IMR-90 (cell line): ENCODE measurements around the gene PARD3. TPM values are rescaled to one million over a fixed set of nuclear protein-coding genes. Genes with fewer than 3 reads are reported as not detected.

Experiments used
- ATAC-seq: fragments of 200-7000 bp; cut with Tn5 transposase; 2 replicates; pipeline ENCODE4 v1.9.1; 2020; ENCODE audit warnings: low read depth, mild to moderate bottlenecking, moderate library complexity
- BruUV-seq: library from RNA; stranded (reverse); fragments of 400-500 nt; replicated peaks from 2 replicates; lab custom pipeline; 2021; lab: Mats Ljungman, UMichigan
- CTCF ChIA-PET: fragments of 300-600 bp; formaldehyde crosslinking; extraction: SDS; loops from one replicate; lab custom pipeline; 2021; ENCODE audit warnings: antibody characterized with exemption; lab: Yijun Ruan, JAX
- POLR2A ChIA-PET: fragments of 300-600 bp; sonication (Branson Sonifier 250); formaldehyde crosslinking; loops from one replicate; lab custom pipeline; 2022; ENCODE audit warnings: antibody characterized with exemption; ENCODE audit not compliant: unreplicated experiment; lab: Charles Lee
- DNase-seq: peaks from one replicate; pipeline ENCODE4 v3.0.0; 2013
- H2AFZ ChIP-seq: replicated peaks from 2 replicates; pipeline ENCODE3; 2013; ENCODE audit warnings: low read length, mild to moderate bottlenecking; ENCODE audit not compliant: poor library complexity
- H2AK5ac ChIP-seq: 2 replicates; pipeline ENCODE4 v1.6.1; 2013; ENCODE audit warnings: low read depth, low read length, inconsistent platforms
- H2AK9ac ChIP-seq: replicated peaks from 2 replicates; pipeline ENCODE3; 2013; ENCODE audit warnings: mild to moderate bottlenecking, low read depth, low read length, moderate library complexity; ENCODE audit not compliant: poor library complexity
- H2BK120ac ChIP-seq: 2 replicates; pipeline ENCODE4 v1.6.1; 2013; ENCODE audit warnings: low read depth, low read length, inconsistent platforms
- H2BK15ac ChIP-seq: 3 replicates; pipeline ENCODE4 v1.6.1; 2013; ENCODE audit warnings: low read depth, low read length, inconsistent platforms
- H2BK20ac ChIP-seq: 2 replicates; pipeline ENCODE4 v1.6.1; 2013; ENCODE audit warnings: low read depth, mild to moderate bottlenecking, inconsistent platforms, low read length, moderate library complexity
- H2BK5ac ChIP-seq: 2 replicates; pipeline ENCODE4 v1.6.1; 2013; ENCODE audit warnings: mild to moderate bottlenecking, low read depth, low read length, inconsistent platforms; ENCODE audit not compliant: poor library complexity, severe bottlenecking
- H3K14ac ChIP-seq: replicated peaks from 2 replicates; pipeline ENCODE4 v1.6.1; 2013; ENCODE audit warnings: low read depth, low read length, inconsistent platforms
- H3K18ac ChIP-seq: 2 replicates; pipeline ENCODE4 v1.6.1; 2013; ENCODE audit warnings: low read depth, low read length, control low read depth
- H3K23ac ChIP-seq: 2 replicates; pipeline ENCODE4 v1.6.1; 2013; ENCODE audit warnings: low read depth, low read length, inconsistent platforms
- H3K27ac ChIP-seq: 2 replicates; pipeline ENCODE4 v1.5.1; 2013; ENCODE audit warnings: mild to moderate bottlenecking, control low read depth, low read length; ENCODE audit not compliant: insufficient read depth
- H3K27me3 ChIP-seq: 2 replicates; pipeline ENCODE4 v1.6.1; 2013; ENCODE audit warnings: low read length; ENCODE audit not compliant: control insufficient read depth, insufficient read depth
- H3K36me3 ChIP-seq: 2 replicates; pipeline ENCODE4 v1.6.1; 2013; ENCODE audit warnings: low read length, mixed read lengths; ENCODE audit not compliant: control insufficient read depth, insufficient read depth
- H3K4ac ChIP-seq: 2 replicates; pipeline ENCODE4 v1.6.1; 2013; ENCODE audit warnings: low read depth, low read length, inconsistent platforms
- H3K4me1 ChIP-seq: 2 replicates; pipeline ENCODE4 v1.6.1; 2013; ENCODE audit warnings: low read length, mixed read lengths; ENCODE audit not compliant: control insufficient read depth, insufficient read depth
- H3K4me2 ChIP-seq: 2 replicates; pipeline ENCODE4 v1.6.1; 2013; ENCODE audit warnings: low read depth, mild to moderate bottlenecking, control low read depth, low read length, moderate library complexity
- H3K4me3 ChIP-seq: 2 replicates; pipeline ENCODE4 v1.5.1; 2013; ENCODE audit warnings: low read depth, mild to moderate bottlenecking, control low read depth, low read length, moderate library complexity; ENCODE audit not compliant: insufficient read depth
- H3K56ac ChIP-seq: 2 replicates; pipeline ENCODE4 v1.6.1; 2013; ENCODE audit warnings: low read length, inconsistent platforms; ENCODE audit not compliant: insufficient read depth; ENCODE audit errors: extremely low read depth
- H3K79me1 ChIP-seq, 2 experiments: 2 replicates each; pipeline ENCODE4 v1.6.1; 2013; ENCODE audit warnings: low read length in 2 of 2, inconsistent platforms in 1 of 2, low read depth in 1 of 2
- H3K9ac ChIP-seq: 2 replicates; pipeline ENCODE4 v1.6.1; 2013; ENCODE audit warnings: low read depth, low read length, control low read depth
- H3K9me1 ChIP-seq: 2 replicates; pipeline ENCODE4 v1.6.1; 2013; ENCODE audit warnings: low read length, inconsistent platforms; ENCODE audit not compliant: insufficient read depth
- H3K9me3 ChIP-seq: 2 replicates; pipeline ENCODE4 v1.6.1; 2013; ENCODE audit warnings: low read length; ENCODE audit not compliant: control insufficient read depth, insufficient read depth
- H4K20me1 ChIP-seq: 2 replicates; pipeline ENCODE4 v1.6.1; 2013; ENCODE audit warnings: low read length, inconsistent platforms; ENCODE audit not compliant: insufficient read depth
- H4K5ac ChIP-seq: 2 replicates; pipeline ENCODE4 v1.6.1; 2013; ENCODE audit warnings: mild to moderate bottlenecking, low read depth, low read length, control low read depth
- H4K8ac ChIP-seq, 2 experiments: 2 replicates each; pipeline ENCODE4 v1.6.1; 2013; ENCODE audit warnings: low read depth in 2 of 2, low read length in 2 of 2, control low read depth in 1 of 2, inconsistent platforms in 1 of 2
- H4K91ac ChIP-seq: 2 replicates; pipeline ENCODE4 v1.6.1; 2013; ENCODE audit warnings: low read depth, low read length, inconsistent platforms; ENCODE audit not compliant: insufficient read depth
- BHLHE40 ChIP-seq: fragments of 150-350 bp; IDR thresholded peaks from 2 replicates; pipeline ENCODE4 v1.6.1; 2016; ENCODE audit warnings: mild to moderate bottlenecking, low read depth, low read length
- CEBPB ChIP-seq: IDR thresholded peaks from 2 replicates; pipeline ENCODE4 v1.6.1; 2012; ENCODE audit warnings: low read depth, low read length, improper control_type of control experiment
- CHD1 ChIP-seq: IDR thresholded peaks from 2 replicates; pipeline ENCODE4 v1.6.1; 2012; ENCODE audit warnings: low read depth, low read length, improper control_type of control experiment
- MAZ ChIP-seq: IDR thresholded peaks from 2 replicates; pipeline ENCODE4 v1.6.1; 2012; ENCODE audit warnings: low read depth, mild to moderate bottlenecking, low read length, improper control_type of control experiment, moderate library complexity, borderline replicate concordance
- MXI1 ChIP-seq: IDR thresholded peaks from 2 replicates; pipeline ENCODE4 v1.6.1; 2012; ENCODE audit warnings: low read depth, mild to moderate bottlenecking, low read length, moderate library complexity, borderline replicate concordance
- POLR2A ChIP-seq: IDR thresholded peaks from 2 replicates; pipeline ENCODE4 v1.6.1; 2012; ENCODE audit warnings: mild to moderate bottlenecking, low read depth, low read length
- RCOR1 ChIP-seq: IDR thresholded peaks from 2 replicates; pipeline ENCODE4 v1.6.1; 2012; ENCODE audit warnings: mild to moderate bottlenecking, low read length, improper control_type of control experiment; ENCODE audit not compliant: insufficient replicate concordance
- WGBS, 2 experiments: methylation state at CpG; one replicate each; pipeline versions ENCODE4 v1.1.5 to v1.1.7; 2013; ENCODE audit warnings: missing lambda C conversion rate in 2 of 2; ENCODE audit not compliant: insufficient read length in 1 of 2; ENCODE audit errors: extremely low coverage in 2 of 2; 5-methylcytosine and 5-hydroxymethylcytosine counted together
- dilution Hi-C: fragments of 300-500 bp; cut with HindIII; formaldehyde crosslinking; loops from one replicate; pipeline ENCODE4 v1.14.3; 2018; ENCODE audit warnings: low sequenced_read_pairs; ENCODE audit not compliant: unreplicated experiment
- in situ Hi-C: fragments of 300-500 bp; cut with MboI; formaldehyde crosslinking; loops from 3 replicates; pipeline ENCODE4 v1.14.3; 2019; ENCODE audit warnings: low sequenced_read_pairs, inconsistent platforms, mixed read lengths
- intact Hi-C: fragments of 100-400 bp; cut with micrococcal nuclease; formaldehyde crosslinking; loops from 2 replicates; pipeline ENCODE4 v1.10.0; 2022
- polyA plus RNA-seq, 3 experiments: library from polyadenylated mRNA; depleted of rRNA; stranded (reverse); fragments of >200 nt; gene quantifications; 2 replicates each; pipeline ENCODE4 v1.2.3, GENCODE V29; 2012; ENCODE audit warnings: low replicate concordance in 1 of 3
- total RNA-seq: library from RNA; depleted of rRNA; stranded (reverse); fragments of >200 nt; gene quantifications from 2 replicates; pipeline ENCODE4 v1.2.3, GENCODE V29; 2012
- TF ChIP-seq, protein P1 (sequence below): fragments of 150-350 bp; IDR thresholded peaks from 2 replicates; pipeline ENCODE4 v1.6.1; 2016; ENCODE audit warnings: low read depth, mild to moderate bottlenecking, low read length, moderate library complexity, borderline replicate concordance
- TF ChIP-seq, protein P2 (sequence below): conservative IDR thresholded peaks from 2 replicates; pipeline ENCODE4 v1.5.1; 2012; ENCODE audit warnings: mild to moderate bottlenecking, low read depth, low read length, improper control_type of control experiment
- TF ChIP-seq, protein P3 (sequence below): fragments of 150-350 bp; IDR thresholded peaks from 2 replicates; pipeline ENCODE4 v1.6.1; 2017; ENCODE audit warnings: mild to moderate bottlenecking, antibody characterized with exemption, low read length, low read depth

PARD3 gene
- total and polyA plus RNA-seq, 2 of the 4 experiments (the other 2 are of a cell fraction): 14.6 to 37.5 TPM

DNA sequence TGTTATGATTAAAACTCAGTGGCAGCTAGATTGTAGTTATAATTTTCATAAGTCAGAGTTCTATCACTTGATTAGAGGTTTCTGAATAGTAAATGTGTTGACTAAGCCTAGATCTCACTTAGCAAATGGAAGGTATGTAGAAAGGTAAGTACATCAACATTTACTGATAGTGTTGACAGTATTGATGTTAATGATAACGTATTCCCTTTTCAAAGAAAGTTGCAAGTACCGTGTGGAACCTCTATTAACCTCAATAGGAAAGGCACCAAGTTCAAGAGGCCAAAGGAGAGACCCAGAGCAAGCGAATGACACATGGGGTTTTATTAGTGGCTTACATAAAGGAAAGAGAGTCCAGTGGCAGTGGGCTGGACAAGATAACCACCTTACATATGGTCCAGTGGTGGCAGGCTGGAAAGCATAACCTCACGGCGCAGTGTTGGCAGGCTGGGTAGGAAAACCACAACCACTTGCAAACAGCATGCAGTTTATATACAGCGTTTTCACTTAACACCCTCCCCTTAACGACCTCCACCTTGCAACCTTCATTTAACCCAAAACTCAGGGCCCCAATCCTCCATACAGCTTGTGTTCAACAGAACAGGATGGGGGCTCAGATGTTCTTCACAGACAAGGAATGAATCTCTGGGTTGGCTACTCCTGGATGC is 611.0 kb downstream of the PARD3 start:
- H4K20me1 ChIP-seq: no peaks in the 10 kb centered on the region
- dilution Hi-C loops (no loop called here), intact Hi-C loops (no loop called here), in situ Hi-C loops (no loop called here)
- no peak overlapping the region for H3K9ac ChIP-seq
- no peak overlapping the region for H2BK15ac ChIP-seq
- H3K4me2 ChIP-seq: no peak overlapping the region
- ATAC-seq (no peak), DNase-seq (no peak)
- H3K4ac ChIP-seq: no peak overlapping the region
- no peaks in the 10 kb centered on the region for H3K79me1 ChIP-seq
- no peak overlapping the region for H3K4me3 ChIP-seq
- no peaks in the 10 kb centered on the region for H3K9me3 ChIP-seq
- TF ChIP-seq MAZ (no peak), CHD1 (no peak), MXI1 (no peak), RCOR1 (no peak), POLR2A (no peak), CEBPB (no peak), BHLHE40 (no peak)
- TF ChIP-seq, protein P1, sequence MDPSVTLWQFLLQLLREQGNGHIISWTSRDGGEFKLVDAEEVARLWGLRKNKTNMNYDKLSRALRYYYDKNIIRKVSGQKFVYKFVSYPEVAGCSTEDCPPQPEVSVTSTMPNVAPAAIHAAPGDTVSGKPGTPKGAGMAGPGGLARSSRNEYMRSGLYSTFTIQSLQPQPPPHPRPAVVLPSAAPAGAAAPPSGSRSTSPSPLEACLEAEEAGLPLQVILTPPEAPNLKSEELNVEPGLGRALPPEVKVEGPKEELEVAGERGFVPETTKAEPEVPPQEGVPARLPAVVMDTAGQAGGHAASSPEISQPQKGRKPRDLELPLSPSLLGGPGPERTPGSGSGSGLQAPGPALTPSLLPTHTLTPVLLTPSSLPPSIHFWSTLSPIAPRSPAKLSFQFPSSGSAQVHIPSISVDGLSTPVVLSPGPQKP: no peak
- TF ChIP-seq, protein P2, sequence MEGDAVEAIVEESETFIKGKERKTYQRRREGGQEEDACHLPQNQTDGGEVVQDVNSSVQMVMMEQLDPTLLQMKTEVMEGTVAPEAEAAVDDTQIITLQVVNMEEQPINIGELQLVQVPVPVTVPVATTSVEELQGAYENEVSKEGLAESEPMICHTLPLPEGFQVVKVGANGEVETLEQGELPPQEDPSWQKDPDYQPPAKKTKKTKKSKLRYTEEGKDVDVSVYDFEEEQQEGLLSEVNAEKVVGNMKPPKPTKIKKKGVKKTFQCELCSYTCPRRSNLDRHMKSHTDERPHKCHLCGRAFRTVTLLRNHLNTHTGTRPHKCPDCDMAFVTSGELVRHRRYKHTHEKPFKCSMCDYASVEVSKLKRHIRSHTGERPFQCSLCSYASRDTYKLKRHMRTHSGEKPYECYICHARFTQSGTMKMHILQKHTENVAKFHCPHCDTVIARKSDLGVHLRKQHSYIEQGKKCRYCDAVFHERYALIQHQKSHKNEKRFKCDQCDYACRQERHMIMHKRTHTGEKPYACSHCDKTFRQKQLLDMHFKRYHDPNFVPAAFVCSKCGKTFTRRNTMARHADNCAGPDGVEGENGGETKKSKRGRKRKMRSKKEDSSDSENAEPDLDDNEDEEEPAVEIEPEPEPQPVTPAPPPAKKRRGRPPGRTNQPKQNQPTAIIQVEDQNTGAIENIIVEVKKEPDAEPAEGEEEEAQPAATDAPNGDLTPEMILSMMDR: no peak
- TF ChIP-seq, protein P3, sequence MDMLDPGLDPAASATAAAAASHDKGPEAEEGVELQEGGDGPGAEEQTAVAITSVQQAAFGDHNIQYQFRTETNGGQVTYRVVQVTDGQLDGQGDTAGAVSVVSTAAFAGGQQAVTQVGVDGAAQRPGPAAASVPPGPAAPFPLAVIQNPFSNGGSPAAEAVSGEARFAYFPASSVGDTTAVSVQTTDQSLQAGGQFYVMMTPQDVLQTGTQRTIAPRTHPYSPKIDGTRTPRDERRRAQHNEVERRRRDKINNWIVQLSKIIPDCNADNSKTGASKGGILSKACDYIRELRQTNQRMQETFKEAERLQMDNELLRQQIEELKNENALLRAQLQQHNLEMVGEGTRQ: no peak
- H3K4me1 ChIP-seq: peaks cover 3% of the 10 kb centered on the region; the same call in 1 of the 2 replicates
- H3K9me1 ChIP-seq: peaks cover 3% of the 10 kb centered on the region; the same call in 1 of the 2 replicates
- no peak overlapping the region for H2BK5ac ChIP-seq
- no peak overlapping the region for H3K27ac ChIP-seq
- H3K27me3 ChIP-seq: no peaks in the 10 kb centered on the region; the same call in 1 of the 2 replicates
- H2BK120ac ChIP-seq: no peak overlapping the region
- no peak overlapping the region for H2AK9ac ChIP-seq
- H3K14ac ChIP-seq: no peak overlapping the region
- no peak overlapping the region for H4K8ac ChIP-seq
- 94% methylated on average over 2 of the region's 7 CpGs; no CpG with 5 or more reads in 1 of the 2 experiments for WGBS, 2 experiments
- no peak overlapping the region for H4K91ac ChIP-seq
- no peak overlapping the region for H3K56ac ChIP-seq
- CTCF ChIA-PET: no interaction called here
- H2AFZ ChIP-seq: no peak overlapping the region
- H3K36me3 ChIP-seq: no peaks in the 10 kb centered on the region
- BruUV-seq: no TSS peak
- no peak overlapping the region for H2BK20ac ChIP-seq
- POLR2A ChIA-PET: no interaction called here
- no peak overlapping the region for H3K23ac ChIP-seq
- H4K5ac ChIP-seq: no peak overlapping the region
- H3K18ac ChIP-seq: no peak overlapping the region
- no peak overlapping the region for H2AK5ac ChIP-seq
